ENCODE results near the gene CERS6.

CERS6 gene

GRCh38 chr2:168758970-168759820 lies 303.1 kb downstream of the CERS6 start:
- ATAC-seq = peak; percentile 99
- TF ChIP-seq ZC3H10 (CRISPR knock-in tag; IDR thresholded peaks at IDR 0.05) = no peak
- no peak for TF ChIP-seq CSDC2 (CRISPR knock-in tag; IDR thresholded peaks at IDR 0.05)
- TF ChIP-seq ZFP3 (CRISPR knock-in tag; IDR thresholded peaks at IDR 0.05) = no peak

DNA sequence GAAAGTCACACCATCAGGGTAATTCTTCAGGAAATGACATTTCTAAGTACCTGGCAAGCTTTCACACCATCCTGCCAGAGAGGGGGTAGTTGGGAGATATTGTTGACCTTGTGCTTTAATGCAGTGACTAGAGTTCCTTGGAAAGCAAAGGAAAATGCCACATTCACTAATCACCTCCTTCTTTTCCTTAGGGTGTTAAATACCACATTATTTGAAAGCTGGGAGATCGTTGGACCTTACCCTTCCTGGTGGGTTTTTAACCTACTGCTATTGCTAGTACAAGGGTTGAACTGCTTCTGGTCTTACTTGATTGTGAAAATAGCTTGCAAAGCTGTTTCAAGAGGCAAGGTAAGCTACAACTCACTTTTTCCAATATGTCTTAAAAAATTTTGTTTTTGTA lies 309.3 kb downstream of the CERS6 start:
- no peak for ATAC-seq

GRCh38 chr2:168766600-168766999 lies 310.5 kb downstream of the CERS6 start:
- no peak for ATAC-seq
- TF ChIP-seq BACH2 (CRISPR knock-in tag; IDR thresholded peaks at IDR 0.05; ENCODE audit: borderline replicate concordance) = no peak
- no peak for TF ChIP-seq CSRNP3 (CRISPR knock-in tag; IDR thresholded peaks at IDR 0.05)
- TF ChIP-seq ZNF8 (CRISPR knock-in tag; IDR thresholded peaks at IDR 0.05) = no peak
- no peak for TF ChIP-seq ZFP3 (CRISPR knock-in tag; IDR thresholded peaks at IDR 0.05)
- TF ChIP-seq ARNTL (CRISPR knock-in tag; IDR thresholded peaks at IDR 0.05; ENCODE audit: borderline replicate concordance, low read depth) = no peak
- TF ChIP-seq TSHZ2 (CRISPR knock-in tag; IDR thresholded peaks at IDR 0.05) = no peak
- no peak for TF ChIP-seq ZNF565 (CRISPR knock-in tag; conservative IDR thresholded peaks at IDR 0.05; ENCODE audit: low read depth)
- no peak for TF ChIP-seq GLIS3 (CRISPR knock-in tag; IDR thresholded peaks at IDR 0.05)
- TF ChIP-seq TOX (CRISPR knock-in tag; IDR thresholded peaks at IDR 0.05; ENCODE audit: borderline replicate concordance) = no peak
- TF ChIP-seq PPARA (CRISPR knock-in tag; IDR thresholded peaks at IDR 0.05; ENCODE audit: borderline replicate concordance) = no peak
- TF ChIP-seq ZC3H10 (CRISPR knock-in tag; IDR thresholded peaks at IDR 0.05) = no peak
- no peak for TF ChIP-seq SNAI2 (CRISPR knock-in tag; IDR thresholded peaks at IDR 0.05)
- no peak for TF ChIP-seq TCF4 (CRISPR knock-in tag; IDR thresholded peaks at IDR 0.05; ENCODE audit: borderline replicate concordance)
- TF ChIP-seq ZNF70 (CRISPR knock-in tag; IDR thresholded peaks at IDR 0.05) = no peak

More for the DNA sequence above, 309.3 kb downstream of the CERS6 start:
- no peak for TF ChIP-seq ESRRG (CRISPR knock-in tag; IDR thresholded peaks at IDR 0.05)
- TF ChIP-seq ZFP30 (CRISPR knock-in tag; IDR thresholded peaks at IDR 0.05) = no peak
- TF ChIP-seq TSHZ2 (CRISPR knock-in tag; IDR thresholded peaks at IDR 0.05) = no peak
- TF ChIP-seq ZNF565 (CRISPR knock-in tag; conservative IDR thresholded peaks at IDR 0.05; ENCODE audit: low read depth) = no peak
- TF ChIP-seq PPARA (CRISPR knock-in tag; IDR thresholded peaks at IDR 0.05; ENCODE audit: borderline replicate concordance) = no peak
- no peak for TF ChIP-seq CREB5 (CRISPR knock-in tag; IDR thresholded peaks at IDR 0.05; ENCODE audit: low read depth)
- no peak for TF ChIP-seq TOX (CRISPR knock-in tag; IDR thresholded peaks at IDR 0.05; ENCODE audit: borderline replicate concordance)
- TF ChIP-seq ZC3H10 (CRISPR knock-in tag; IDR thresholded peaks at IDR 0.05) = no peak
- no peak for TF ChIP-seq GLIS3 (CRISPR knock-in tag; IDR thresholded peaks at IDR 0.05)
- TF ChIP-seq ZNF8 (CRISPR knock-in tag; IDR thresholded peaks at IDR 0.05) = no peak
- no peak for TF ChIP-seq PATZ1 (CRISPR knock-in tag; IDR thresholded peaks at IDR 0.05; ENCODE audit: borderline replicate concordance)
- no peak for TF ChIP-seq SNAI2 (CRISPR knock-in tag; IDR thresholded peaks at IDR 0.05)
